T follicular helper cell (primary cell): Measurements from ENCODE around the gene SCAMP2.
A peak's percentile ranks its signal among the peaks of the same experiment; 100 is the strongest.

Experiments used
- DNase-seq: peaks from one replicate; pipeline ENCODE4 v3.0.0-alpha.2; 2020; ENCODE audit warnings: low read depth

SCAMP2 gene

GRCh38 chr15:74838137-74838516 is 35.0 kb downstream of the SCAMP2 start:
- no peak for DNase-seq

- DNase-seq, result no peak
Observed at GRCh38 chr15:74837482-74838136, 35.6 kb downstream of the SCAMP2 start.

DNA sequence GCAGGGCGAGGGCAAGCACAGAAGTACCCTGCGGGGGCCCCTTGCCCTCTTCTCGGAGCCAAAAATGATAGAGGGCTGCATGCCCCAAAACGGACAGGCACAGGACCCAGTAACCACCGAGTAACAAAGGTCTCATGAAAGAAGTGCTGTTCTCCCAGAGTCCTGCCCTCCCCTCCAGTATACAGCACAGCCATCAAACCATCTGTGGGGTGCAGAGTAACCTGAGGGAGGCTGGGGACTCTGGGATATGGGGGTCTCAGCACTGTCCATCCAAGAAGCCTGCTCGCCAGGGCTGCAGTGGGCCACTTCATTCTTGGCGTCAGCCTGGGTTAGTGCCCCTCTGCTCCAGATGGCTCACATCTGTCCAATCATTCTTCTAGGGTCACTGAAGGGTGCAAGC is 36.3 kb downstream of the SCAMP2 start:
- DNase-seq, result no peak

DNA sequence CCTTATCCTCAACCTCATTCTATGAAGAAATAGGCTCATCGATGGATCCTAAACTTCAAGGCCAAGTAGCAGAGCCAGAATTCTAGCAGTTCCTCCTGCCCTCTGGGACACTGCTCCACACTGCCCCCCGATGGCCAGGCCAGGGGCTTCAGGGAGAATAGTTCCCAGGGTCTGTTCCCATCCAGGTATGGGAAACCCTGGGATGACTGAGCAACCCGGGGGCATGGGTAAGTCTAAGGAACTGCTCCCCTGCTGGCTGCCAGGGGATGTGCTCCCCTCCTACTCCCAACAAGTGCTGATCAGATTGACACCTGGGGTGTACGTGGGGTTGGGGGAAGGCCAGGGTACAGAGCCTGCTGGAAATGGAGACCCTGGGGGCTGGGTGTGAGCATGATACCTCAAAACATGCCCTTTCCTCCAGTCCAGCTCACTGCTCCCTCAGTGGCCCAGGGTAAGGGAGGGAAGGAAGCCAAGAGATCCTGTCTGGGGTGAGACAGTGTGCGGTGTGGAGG is 37.8 kb downstream of the SCAMP2 start:
- DNase-seq, result no peak

DNA sequence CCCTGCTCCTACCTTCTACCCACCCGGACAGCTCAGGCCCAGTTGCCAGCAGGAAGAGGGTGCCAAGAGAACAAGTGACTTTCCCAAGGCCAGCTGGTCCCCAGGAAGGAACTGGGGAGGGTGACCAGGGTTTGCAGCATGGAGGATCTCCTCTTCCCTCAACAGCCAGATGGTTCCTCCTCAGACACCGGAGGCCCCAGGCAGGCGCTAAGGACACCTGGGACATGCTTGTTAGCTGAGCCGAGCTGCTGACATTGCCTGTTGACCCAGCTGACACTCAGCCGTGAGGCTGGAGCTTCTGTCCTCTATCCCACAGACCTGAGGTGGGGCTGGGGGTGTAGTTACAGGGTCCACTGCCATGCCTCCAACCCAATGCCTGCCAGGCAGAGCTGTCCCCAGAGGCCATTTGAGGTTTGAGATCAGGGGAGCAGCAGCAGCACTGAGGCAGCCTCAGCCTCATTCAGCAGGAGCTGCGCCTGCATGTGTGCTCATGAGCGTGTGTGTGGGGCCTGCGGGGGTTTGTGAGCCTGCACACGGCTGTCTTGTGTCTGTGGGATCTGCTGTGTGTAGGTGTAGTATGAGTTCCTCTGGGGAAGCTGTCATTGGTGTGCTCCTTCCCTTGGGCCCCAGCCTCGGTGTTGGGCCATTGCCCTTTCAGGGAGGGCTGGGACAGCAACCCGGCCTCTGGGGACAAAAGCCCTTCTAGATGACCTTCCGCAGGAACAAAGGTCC is 39.6 kb downstream of the SCAMP2 start:
- no peak for DNase-seq

GRCh38 chr15:74832826-74833225 is 40.3 kb downstream of the SCAMP2 start:
- no peak for DNase-seq

- no peak for DNase-seq
Observed at GRCh38 chr15:74831813-74832495, 41.2 kb downstream of the SCAMP2 start.

DNA sequence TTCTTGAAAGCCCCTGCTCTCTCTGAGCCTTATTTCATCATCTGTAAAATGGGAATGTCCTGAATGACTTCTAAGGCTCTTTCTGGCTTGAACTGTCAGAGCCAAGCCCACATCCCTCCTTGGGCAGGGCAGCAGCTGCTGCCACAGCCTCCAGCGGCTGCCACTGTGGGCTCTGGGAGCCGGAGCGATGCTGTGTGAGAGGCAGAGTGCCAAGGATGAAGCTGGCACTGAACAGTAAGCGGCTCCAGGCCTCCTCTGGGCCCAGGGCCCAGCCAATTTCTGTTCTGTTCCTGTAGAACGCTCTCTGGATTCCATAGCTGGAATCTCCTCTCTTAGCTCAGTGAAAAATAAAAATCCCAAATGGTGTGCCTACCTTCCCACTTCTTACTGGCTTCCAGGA is 42.3 kb downstream of the SCAMP2 start:
- DNase-seq, result no peak

DNA sequence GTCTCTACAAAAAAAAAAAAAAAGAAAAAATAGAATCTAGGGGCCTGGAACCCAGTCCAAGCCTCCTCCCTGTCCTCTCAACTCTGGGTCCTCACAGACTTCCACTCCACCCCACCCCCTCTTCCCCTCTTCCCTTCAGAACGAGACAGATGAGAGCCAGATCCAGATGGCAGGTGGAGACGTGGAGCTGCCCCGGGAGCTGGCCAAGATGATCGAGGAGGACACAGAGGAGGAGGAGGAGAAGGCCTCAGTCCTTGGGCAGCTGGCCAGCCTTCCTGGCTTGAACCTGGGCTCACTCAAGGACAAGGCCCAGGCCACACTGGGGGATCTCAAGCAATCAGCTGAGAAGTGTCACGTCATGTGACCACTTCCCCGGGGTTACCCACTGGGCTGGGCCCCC is 43.2 kb downstream of the SCAMP2 start:
- DNase-seq, result no peak

- DNase-seq, result no peak
Observed at GRCh38 chr15:74829486-74829885, 43.7 kb downstream of the SCAMP2 start.

GRCh38 chr15:74828835-74829234 is 44.3 kb downstream of the SCAMP2 start:
- no peak for DNase-seq

GRCh38 chr15:74827614-74828013 is 45.6 kb downstream of the SCAMP2 start:
- DNase-seq, result no peak

DNA sequence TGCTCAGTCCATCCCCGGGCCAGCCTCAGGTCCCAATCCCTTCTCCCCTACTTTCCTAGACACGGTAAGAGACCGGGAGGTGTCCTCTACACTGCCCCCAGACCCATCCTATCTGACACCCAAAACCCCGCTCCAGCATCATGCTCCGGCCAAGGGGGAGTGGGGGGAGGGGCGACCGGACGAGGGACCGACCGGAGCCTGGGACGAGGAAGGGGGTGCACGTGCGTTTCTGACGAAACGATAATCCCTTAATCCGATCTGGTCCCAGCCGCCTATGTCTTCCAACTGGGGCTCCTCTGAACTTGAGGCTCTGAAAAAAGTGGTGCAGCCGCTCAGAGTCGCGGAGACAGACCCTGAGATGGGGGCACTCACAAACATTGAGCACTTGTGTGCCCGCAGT is 46.2 kb downstream of the SCAMP2 start:
- no peak for DNase-seq

- peak; percentile 25 for DNase-seq
Observed at GRCh38 chr15:74826364-74826819, 46.8 kb downstream of the SCAMP2 start, which contains the start of gene CPLX3. Gene CPLX3, plus strand, starts transcription at chr15:74826627. Its CDS starts 77 bp downstream, at chr15:74826704.

- DNase-seq, result no peak
Observed at GRCh38 chr15:74825866-74826265, 47.3 kb downstream of the SCAMP2 start.

- no peak for DNase-seq
Observed at GRCh38 chr15:74824976-74825375, 48.2 kb downstream of the SCAMP2 start.

- no peak for DNase-seq
Observed at GRCh38 chr15:74823324-74823723, 49.8 kb downstream of the SCAMP2 start.

DNA sequence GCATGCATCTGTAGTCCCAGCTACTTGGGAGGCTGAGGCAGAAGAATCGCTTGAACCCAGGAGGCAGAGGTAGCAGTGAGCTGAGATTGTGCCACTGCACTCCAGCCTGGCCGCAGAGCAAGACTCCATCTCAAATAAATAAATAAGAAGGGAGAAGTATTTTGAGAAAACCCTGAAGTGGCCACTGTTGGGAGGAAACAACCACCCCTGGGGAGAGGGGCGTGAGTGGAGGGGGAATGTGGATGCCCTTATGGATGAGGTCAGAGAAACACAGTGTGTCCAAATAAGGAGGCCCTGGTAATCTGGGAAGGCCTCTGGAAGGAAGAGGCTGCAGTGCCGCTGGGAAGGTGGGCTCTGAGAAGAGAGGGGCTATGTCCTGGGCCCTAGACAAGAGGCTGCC is 50.9 kb downstream of the SCAMP2 start:
- no peak for DNase-seq

DNA sequence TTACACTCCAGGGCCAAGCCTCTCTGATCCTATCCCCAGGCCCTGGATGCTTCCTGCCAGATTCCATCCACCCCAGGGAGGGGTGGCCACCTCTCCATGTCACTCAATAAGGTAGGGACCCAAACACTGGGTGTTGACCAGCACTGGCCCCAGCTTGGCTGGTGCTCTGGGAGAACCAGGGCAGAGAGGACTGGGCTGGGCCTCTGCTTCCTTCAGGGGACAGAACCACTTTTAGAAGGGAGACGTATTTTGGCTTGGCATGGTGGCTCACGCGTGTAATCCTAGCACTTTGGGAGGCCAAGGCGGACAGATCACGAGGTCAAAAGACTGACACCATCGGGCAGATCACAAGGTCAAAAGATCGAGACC is 51.4 kb downstream of the SCAMP2 start:
- no peak for DNase-seq

DNA sequence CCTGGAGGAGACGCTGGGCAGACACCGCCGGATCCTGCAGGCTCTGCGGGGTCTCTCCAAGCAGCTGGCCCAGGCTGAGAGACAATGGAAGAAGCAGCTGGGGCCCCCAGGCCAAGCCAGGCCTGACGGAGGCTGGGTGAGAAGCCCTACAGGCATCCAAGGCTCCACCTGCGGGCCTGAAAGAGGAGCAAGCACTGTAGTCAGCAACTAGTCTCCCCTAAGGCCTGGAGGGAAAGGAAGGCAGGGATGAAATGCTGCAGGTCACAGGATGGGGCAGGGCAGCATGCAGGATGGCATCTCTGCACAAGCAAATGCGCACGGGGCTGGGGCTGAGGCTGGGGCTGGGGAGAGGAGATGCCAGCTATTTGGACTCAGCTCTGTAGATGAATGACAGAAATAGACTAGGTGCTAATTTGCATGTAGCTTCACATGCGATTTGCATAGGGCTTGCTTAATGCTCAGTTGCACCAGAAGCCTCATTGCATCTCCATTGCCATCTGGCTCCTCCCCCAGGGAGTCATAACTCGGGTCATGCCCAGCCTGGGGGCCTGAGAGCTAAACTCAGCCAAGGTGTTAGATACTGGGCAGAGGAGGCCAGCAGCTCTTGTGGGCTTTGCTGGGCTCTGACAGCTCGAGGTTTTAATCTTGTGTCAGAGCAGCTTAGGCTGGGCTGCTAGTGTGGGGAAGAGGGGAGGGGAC is 51.9 kb downstream of the SCAMP2 start:
- no peak for DNase-seq

DNA sequence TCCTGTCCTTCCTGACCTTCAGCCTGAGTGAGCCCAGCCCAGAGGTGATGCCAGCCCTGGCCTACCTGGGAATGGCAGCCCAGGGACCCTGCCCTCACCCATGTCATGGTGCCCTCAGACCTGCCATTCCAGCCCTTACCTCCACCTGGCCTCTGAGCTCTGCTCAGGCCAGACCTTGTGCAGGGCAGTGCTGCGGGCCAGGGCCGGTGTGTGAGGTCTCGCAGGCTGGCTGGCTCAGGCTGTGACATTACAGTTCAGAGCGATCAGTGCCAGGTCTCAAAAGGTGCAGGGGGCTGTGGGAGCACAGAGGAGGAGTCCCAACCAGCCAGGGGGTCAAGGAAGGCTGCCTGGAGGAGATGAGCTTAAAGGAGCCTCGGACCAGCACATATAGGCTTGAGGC is 53.1 kb downstream of the SCAMP2 start:
- DNase-seq, result no peak

DNA sequence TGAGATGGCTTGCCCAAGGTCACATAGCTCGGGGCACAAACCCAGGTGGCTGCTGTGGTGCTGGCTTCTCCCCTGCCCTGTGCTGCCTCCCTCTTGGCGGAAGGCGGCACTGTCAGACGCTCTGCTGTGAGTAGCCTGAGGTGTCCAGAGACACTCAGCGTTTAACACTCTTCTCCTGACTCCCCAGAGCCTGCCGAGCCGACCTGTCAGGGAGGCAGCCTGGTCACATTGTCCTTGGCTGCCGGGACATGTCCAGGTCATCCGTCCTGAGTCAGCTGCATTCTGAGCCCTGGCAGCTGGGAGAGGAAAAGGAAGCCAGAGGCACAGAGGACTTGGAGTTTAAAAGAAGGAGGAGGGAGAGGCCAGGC is 55.8 kb downstream of the SCAMP2 start:
- no peak for DNase-seq
